Superior temporal gyrus (tissue), 1 donor: ENCODE measurements around the gene RTBDN.

Source experiments
- DNase-seq: peaks from one replicate; pipeline ENCODE4 v3.0.0-alpha.2; 2016; ENCODE audit errors: extremely low spot score

The RTBDN gene

GRCh38 chr19:12782424-12783290 lies 51.7 kb downstream of the RTBDN start:
- peak; percentile 83 for DNase-seq

GRCh38 chr19:12782174-12782423 lies 52.3 kb downstream of the RTBDN start:
- no peak for DNase-seq

- no peak for DNase-seq
Observed at GRCh38 chr19:12779162-12779993, 55.0 kb downstream of the RTBDN start.

- no peak for DNase-seq
Observed at GRCh38 chr19:12778905-12779161, 55.5 kb downstream of the RTBDN start.

GRCh38 chr19:12778017-12778904 lies 56.1 kb downstream of the RTBDN start:
- DNase-seq, result peak; percentile 54

- DNase-seq, result peak; percentile 87
Observed at GRCh38 chr19:12777217-12778016, 57.0 kb downstream of the RTBDN start.
